Measurements from ENCODE around the gene ABCC3.

ABCC3 gene

DNA sequence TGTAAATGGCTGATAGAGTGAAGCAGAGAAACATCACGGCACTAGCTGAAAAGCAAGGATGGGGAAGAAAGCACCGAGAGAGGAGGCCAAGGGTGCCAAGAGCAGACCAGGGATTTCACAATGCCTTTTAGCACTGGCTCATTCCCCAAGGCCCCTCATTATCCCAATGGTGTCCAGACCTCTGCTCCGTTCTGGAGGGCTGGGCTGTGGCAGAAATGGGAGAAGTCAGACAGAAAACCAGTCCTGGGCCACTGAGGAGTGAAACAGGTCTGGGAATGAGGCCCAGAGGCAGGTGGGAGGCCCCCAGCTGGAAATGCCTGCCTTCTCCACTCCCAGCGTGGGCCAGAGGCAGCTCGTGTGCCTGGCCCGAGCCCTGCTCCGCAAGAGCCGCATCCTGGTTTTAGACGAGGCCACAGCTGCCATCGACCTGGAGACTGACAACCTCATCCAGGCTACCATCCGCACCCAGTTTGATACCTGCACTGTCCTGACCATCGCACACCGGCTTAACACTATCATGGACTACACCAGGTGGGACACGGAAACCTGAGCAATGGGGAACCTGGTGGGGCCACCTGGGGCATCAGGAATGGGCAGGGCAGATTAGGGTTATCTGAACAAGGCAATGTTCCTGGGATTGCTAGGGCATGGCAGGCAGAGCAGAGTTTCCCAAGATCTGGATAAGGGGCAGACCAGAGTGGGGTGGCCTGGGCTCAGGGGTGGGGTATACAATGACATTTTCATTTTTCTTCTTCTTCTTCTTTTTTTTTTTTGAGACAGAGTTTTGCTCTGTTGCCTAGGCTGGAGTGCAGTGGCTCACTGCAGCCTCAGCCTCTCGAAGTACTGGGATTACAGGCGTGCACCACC, 52.8 kb downstream of the ABCC3 start:
- no peaks in the 10 kb centered on the region for H3K36me3 Mint-ChIP-seq (ENCODE audit: insufficient read depth)
- no peak for DNase-seq
- H3K4me1 Mint-ChIP-seq (ENCODE audit: low read depth in 2 of 2), result no peaks in the 10 kb centered on the region
- peaks cover 9 to 14% of the 10 kb centered on the region in 2 donors for H3K27me3 Mint-ChIP-seq
- H3K27ac Mint-ChIP-seq, result no peak overlapping the region
- no peaks in the 10 kb centered on the region for H3K9me3 Mint-ChIP-seq
- no peak for ATAC-seq (replicated peaks)
- no peak overlapping the region for H3K4me3 Mint-ChIP-seq

DNA sequence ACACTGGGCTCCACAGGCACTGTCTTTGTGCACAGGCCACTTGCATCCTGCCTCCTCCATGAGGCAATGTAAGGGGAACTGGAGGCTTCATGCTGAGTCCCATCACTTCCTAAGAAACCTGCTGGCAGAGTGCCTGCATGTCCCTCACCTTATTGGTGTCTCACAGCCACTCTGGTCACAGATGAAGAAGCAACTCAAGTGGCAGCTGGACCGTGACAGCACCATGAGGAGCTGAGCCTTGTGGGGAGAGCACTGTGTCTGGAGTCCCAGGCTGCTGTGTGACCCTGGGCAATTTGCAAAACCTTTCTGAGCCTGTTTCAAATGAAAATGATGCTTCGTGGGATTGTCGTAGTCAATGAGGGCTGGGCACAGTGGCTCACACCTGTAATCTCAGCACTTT, 53.6 kb downstream of the ABCC3 start:
- H3K36me3 Mint-ChIP-seq (ENCODE audit: insufficient read depth), result peaks cover 6% of the 10 kb centered on the region
- no peaks in the 10 kb centered on the region for H3K9me3 Mint-ChIP-seq
- no peaks in the 10 kb centered on the region for H3K4me1 Mint-ChIP-seq (ENCODE audit: low read depth in 2 of 2)
- no peak for ATAC-seq (replicated peaks)
- H3K4me3 Mint-ChIP-seq, result no peak overlapping the region
- DNase-seq, result no peak
- H3K27me3 Mint-ChIP-seq, result peaks cover 6 to 8% of the 10 kb centered on the region in 2 donors
- no peak overlapping the region for H3K27ac Mint-ChIP-seq

DNA sequence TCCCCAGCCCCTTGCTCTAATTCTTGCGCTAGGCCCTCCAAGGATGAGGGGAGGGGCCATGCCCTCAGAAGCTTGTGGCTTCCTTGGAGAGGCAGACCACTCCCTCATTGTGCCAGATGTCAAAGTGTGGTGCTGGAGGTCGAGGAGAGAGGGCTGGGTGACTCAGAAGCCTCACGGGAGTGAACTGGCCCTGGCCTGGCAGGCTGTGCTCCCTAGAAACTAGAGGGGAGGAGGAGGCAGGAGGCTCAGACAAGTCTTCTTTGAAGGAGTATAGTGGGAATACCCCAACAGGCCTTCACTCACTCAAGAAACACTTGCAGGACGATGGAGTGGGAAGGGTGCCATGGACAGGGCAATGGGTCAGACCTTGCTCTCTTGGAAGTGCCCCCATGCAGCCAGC, 54.6 kb downstream of the ABCC3 start:
- Mint-ChIP-seq H3K27me3 (peaks cover 6 to 8% of the 10 kb centered on the region in 2 donors), H3K9me3 (no peaks in the 10 kb centered on the region), H3K27ac (no peak overlapping the region), H3K4me1 (ENCODE audit: low read depth in 2 of 2) (no peaks in the 10 kb centered on the region), H3K4me3 (no peak overlapping the region), H3K36me3 (ENCODE audit: insufficient read depth) (peaks cover 16% of the 10 kb centered on the region)
- no peak for ATAC-seq (replicated peaks)
- DNase-seq, result no peak

DNA sequence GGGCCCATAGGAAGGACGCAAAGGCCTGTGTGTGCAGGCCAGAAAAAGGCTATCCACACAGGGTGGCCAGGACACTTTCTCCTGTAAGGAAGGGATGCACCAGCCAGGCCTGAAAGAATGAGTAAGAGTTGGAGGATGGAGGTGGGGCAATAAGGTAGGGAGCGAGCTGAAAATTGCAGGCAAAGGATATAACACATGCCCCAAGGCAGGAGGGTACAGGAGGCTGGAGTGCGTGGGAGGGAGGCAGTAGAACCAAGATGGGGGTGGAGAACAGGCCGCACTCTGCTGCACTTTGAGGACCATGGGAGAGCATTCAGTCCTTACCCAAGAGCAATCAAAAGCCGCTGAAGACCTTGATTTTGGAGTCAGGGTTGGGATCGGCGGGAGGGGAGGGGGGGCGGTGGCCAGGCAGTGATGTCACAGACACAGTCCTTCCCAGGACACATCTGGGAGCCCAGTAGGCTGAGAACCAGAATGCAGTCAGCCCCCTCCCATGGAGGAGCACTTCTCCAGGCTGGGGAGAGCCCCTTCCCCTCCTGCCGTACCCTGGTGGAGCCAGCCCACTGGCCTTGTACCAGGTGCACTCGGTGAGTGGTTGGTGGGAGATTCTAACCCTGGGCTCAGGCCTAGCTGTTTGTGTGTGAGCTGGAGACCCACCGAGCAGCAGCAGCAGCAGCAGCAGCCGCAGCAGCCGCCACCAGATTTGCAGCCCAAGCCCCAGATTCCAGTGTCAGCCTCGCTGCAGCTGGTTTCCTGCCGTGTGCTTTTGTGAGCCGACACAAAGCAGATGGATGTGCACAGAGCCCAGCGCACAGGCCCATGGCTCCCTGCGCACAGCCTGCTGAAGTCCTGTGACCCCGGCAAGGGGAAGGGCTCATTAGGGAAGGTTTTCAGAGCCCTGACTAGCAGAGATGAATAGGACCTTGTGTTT, 55.5 kb downstream of the ABCC3 start:
- ATAC-seq (replicated peaks), result no peak
- Mint-ChIP-seq H3K36me3 (ENCODE audit: insufficient read depth) (peaks cover 25% of the 10 kb centered on the region), H3K9me3 (no peaks in the 10 kb centered on the region), H3K27ac (no peak overlapping the region), H3K4me1 (ENCODE audit: low read depth in 2 of 2) (no peaks in the 10 kb centered on the region), H3K27me3 (peaks cover 6 to 8% of the 10 kb centered on the region in 2 donors), H3K4me3 (no peak overlapping the region)
- no peak for DNase-seq

DNA sequence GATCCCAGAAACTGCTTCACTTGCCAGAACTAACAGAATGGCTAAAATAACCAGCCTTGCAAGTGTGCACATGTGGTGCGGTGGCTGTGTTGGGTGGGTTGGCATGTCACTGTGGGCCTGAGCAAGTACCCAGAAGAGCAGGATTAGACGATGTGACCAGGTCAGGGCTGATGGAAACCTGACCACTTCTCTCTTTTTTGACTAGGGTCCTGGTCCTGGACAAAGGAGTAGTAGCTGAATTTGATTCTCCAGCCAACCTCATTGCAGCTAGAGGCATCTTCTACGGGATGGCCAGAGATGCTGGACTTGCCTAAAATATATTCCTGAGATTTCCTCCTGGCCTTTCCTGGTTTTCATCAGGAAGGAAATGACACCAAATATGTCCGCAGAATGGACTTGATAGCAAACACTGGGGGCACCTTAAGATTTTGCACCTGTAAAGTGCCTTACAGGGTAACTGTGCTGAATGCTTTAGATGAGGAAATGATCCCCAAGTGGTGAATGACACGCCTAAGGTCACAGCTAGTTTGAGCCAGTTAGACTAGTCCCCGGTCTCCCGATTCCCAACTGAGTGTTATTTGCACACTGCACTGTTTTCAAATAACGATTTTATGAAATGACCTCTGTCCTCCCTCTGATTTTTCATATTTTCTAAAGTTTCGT, 56.3 kb downstream of the ABCC3 start:
- Mint-ChIP-seq H3K27ac (peak overlapping the region in 1 of 2 donors; percentile 57), H3K36me3 (ENCODE audit: insufficient read depth) (peaks cover 32% of the 10 kb centered on the region), H3K4me3 (no peak overlapping the region), H3K9me3 (no peaks in the 10 kb centered on the region), H3K27me3 (peaks cover 6 to 8% of the 10 kb centered on the region in 2 donors), H3K4me1 (ENCODE audit: low read depth in 2 of 2) (no peaks in the 10 kb centered on the region)
- ATAC-seq (replicated peaks) (no peak), DNase-seq (no peak)

DNA sequence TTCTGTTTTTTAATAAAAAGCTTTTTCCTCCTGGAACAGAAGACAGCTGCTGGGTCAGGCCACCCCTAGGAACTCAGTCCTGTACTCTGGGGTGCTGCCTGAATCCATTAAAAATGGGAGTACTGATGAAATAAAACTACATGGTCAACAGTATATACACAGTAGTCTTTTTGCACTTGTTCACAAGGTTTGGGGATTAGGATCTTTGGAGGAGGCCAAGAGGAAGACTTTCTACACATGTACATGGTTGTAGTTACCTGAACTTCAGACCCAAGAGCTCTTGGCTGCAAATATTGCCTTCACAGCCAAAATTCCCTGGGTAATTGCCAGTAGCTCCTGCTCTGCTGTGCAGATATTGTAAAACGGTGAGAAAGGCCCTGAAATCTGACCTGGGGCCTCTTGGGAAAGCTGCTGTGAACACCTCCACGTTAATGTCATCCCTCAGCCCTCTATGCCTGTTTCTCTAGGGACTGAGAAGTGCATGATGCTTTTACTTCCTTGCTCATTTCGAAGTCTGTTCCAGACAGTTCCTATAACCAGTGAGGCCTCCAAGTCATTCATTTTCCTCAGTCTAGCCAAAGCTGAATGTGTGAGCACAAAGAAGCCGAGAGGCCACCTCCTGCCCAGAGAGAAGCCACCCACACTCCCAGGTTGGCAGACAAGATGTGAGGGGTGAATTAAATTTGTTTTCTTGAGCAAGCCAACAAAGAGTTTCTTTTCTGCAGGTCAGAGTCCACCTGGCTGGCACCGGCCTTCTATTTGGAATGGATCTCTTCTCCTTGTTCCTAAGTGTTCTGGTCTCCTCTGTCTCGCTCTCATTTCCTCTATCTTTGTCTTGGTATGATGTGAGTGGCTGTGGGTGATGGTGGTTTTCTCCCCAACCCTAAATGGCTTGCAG, 57.1 kb downstream of the ABCC3 start:
- ATAC-seq (replicated peaks) (no peak), DNase-seq (no peak)
- Mint-ChIP-seq H3K27ac (peak overlapping the region in 1 of 2 donors; percentile 57), H3K27me3 (peaks cover 0 to 3% of the 10 kb centered on the region in 2 donors), H3K36me3 (ENCODE audit: insufficient read depth) (peaks cover 40% of the 10 kb centered on the region), H3K4me3 (no peak overlapping the region), H3K4me1 (ENCODE audit: low read depth in 2 of 2) (no peaks in the 10 kb centered on the region), H3K9me3 (no peaks in the 10 kb centered on the region)

DNA sequence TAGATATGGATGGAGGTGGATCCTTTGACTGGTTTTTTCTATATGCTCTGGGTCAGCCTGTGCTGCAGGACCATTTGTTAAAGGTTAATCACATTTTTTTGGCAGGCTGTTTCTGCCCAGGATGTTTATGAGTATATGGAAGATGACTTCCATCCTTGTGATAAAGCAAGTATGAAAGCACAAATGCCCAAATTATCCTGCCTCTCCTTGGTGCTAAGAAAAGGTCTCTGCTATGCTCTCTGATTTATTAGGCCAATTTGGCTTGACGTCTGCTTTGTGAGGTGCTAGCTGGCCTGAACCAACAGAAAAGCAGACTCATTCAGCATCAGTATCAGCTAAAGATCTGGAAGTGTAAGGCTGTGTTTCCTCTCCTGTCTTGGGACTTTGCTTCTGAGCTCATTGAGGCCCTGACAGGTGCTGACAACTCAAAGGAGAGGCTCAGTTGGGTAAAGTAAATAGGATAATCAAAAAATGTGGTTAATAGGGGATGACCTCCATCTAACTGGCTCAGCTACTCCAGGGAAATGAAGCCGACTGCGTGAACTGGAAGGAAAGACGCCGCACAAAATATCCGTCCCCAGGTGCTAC, 57.9 kb downstream of the ABCC3 start:
- no peaks in the 10 kb centered on the region for H3K27me3 Mint-ChIP-seq
- peak overlapping the region in 1 of 2 donors; percentile 20 for H3K27ac Mint-ChIP-seq
- H3K4me1 Mint-ChIP-seq (ENCODE audit: low read depth in 2 of 2), result no peaks in the 10 kb centered on the region
- H3K36me3 Mint-ChIP-seq (ENCODE audit: insufficient read depth), result peaks cover 46% of the 10 kb centered on the region
- no peaks in the 10 kb centered on the region for H3K9me3 Mint-ChIP-seq
- DNase-seq, result no peak
- H3K4me3 Mint-ChIP-seq, result no peak overlapping the region
- ATAC-seq (replicated peaks), result no peak

DNA sequence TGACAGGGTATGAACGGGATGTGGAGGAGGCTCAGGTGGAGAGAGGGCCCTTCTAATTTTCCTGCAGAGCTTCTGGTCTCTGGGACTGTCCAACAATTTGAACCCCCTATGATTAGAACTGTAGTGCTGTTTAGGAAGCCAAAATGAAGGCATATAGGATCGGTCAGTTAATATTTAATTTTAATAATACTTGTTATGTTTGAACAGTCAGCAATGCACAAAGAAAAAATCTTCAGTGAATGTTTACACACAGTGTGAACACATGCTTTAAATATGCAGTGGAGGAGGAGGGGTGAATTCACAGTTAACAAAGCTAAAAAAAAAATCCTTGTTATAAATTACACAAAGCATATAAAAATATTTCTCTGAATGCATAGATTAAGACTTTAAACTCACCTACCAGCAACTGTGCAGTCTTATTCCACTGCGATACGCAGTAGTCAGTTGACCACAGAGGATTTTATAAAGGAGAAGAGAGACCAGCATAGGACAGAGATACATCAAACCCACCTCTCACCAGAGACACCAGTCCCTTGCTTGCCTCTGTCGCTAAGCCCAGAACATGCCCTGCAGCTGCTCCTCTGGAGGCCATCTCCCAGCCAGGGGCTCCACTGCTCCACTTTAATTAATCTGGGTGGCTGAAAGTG, 58.5 kb downstream of the ABCC3 start:
- Mint-ChIP-seq H3K4me3 (no peak overlapping the region), H3K9me3 (no peaks in the 10 kb centered on the region), H3K4me1 (ENCODE audit: low read depth in 2 of 2) (no peaks in the 10 kb centered on the region), H3K27ac (peak overlapping the region in 1 of 2 donors; percentile 20), H3K36me3 (ENCODE audit: insufficient read depth) (peaks cover 53% of the 10 kb centered on the region), H3K27me3 (no peaks in the 10 kb centered on the region)
- ATAC-seq (replicated peaks), result no peak
- DNase-seq, result no peak

DNA sequence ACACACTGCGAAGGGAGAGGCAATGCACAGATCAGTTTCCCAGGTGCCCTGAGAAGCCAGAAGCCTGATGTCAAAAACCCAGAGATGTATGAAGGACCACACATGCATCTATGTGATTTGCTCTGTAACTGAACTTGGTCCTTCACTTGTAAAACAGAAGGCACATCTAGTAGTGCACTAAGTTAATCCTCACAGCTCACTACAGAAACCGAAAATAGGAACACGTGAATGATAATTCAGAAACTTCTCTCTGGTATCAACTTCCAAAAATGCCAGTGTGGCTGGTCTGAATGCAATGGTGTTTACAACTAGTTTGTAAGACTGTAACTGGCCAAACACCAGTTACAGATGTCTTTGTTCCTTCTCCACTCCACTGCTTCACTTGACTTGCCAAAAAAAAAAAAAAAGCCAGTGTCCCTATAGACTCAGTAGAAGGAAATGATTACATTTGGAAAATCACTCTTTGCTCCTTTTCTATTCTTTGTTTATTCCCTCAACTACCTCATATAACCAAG, 61.7 kb downstream of the ABCC3 start:
- Mint-ChIP-seq H3K4me3 (no peak overlapping the region), H3K27ac (no peak overlapping the region), H3K36me3 (ENCODE audit: insufficient read depth) (peaks cover 83% of the 10 kb centered on the region), H3K4me1 (ENCODE audit: low read depth in 2 of 2) (peaks cover 5 to 8% of the 10 kb centered on the region in 2 donors), H3K9me3 (no peaks in the 10 kb centered on the region), H3K27me3 (no peaks in the 10 kb centered on the region)
- DNase-seq, result no peak
- no peak for ATAC-seq (replicated peaks)

DNA sequence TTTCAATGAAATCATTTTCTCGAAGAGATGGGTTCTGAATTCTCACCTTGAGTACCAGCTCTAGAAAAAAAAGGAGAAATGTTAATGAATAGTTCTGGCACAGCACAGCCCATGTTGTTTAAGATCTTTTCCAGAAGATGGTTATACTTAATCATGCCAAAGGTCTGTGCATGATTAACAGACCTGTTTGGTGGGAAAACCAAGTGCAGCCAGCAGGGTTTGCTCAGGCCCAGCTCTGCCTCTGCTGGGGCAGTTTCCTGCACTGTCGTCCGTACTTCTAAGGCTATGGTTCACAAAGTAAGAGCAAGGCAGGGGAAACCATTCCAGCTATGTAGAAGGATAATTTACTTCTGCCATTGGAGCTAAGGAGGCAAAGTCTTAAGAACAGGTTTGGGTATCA, 62.4 kb downstream of the ABCC3 start:
- Mint-ChIP-seq H3K27ac (no peak overlapping the region), H3K9me3 (no peaks in the 10 kb centered on the region), H3K36me3 (ENCODE audit: insufficient read depth) (peaks cover 83% of the 10 kb centered on the region), H3K27me3 (no peaks in the 10 kb centered on the region), H3K4me3 (no peak overlapping the region), H3K4me1 (ENCODE audit: low read depth in 2 of 2) (peaks cover 9 to 13% of the 10 kb centered on the region in 2 donors)
- no peak for ATAC-seq (replicated peaks)
- DNase-seq, result no peak

DNA sequence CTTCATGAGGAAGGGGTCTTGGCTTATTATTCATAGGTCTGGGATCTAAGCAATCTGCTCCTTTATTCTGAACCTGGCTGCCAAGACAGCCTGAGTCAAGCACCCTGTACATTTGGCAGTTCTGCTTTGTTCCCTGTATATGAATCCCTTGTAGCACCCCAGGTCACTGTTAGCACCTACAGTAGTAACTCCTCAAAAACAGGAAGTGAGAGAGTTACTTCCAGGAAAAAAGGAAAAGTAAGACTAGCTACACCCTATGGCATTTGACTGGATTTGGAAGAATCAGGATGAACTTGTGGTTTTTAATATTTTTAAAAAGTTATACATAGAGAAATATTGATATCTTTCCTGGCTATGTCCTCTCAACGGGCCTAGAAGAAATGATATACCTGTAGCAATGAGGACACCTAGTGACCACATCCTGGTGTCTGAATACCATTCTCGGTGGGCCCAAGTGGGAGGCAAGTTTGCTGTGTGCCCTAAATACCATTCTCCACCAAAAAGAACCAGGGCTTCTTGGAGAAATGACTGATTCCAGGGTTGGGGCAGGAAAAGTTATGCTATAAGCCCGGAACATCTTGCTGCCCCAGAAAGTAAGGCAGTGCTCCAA, 63.1 kb downstream of the ABCC3 start:
- Mint-ChIP-seq H3K9me3 (no peaks in the 10 kb centered on the region), H3K4me1 (ENCODE audit: low read depth in 2 of 2) (peaks cover 12 to 14% of the 10 kb centered on the region in 2 donors), H3K4me3 (no peak overlapping the region), H3K27ac (peak overlapping the region in 1 of 2 donors; percentile 49), H3K36me3 (ENCODE audit: insufficient read depth) (peaks cover 82% of the 10 kb centered on the region), H3K27me3 (no peaks in the 10 kb centered on the region)
- ATAC-seq (replicated peaks), result peak; percentile 32
- no peak for DNase-seq

All from effector memory CD8-positive, alpha-beta T cell (primary cell).